ENCODE results near the gene PYGL. TPM values are rescaled to one million over a fixed set of nuclear protein-coding genes. Genes with fewer than 3 reads are reported as not detected.

PYGL gene
- 135 to 189 TPM (median 166 TPM) in 5 replicates for total RNA-seq (2022; extraction: Qiagen RNA extraction; ENCODE audit: low read depth)

DNA sequence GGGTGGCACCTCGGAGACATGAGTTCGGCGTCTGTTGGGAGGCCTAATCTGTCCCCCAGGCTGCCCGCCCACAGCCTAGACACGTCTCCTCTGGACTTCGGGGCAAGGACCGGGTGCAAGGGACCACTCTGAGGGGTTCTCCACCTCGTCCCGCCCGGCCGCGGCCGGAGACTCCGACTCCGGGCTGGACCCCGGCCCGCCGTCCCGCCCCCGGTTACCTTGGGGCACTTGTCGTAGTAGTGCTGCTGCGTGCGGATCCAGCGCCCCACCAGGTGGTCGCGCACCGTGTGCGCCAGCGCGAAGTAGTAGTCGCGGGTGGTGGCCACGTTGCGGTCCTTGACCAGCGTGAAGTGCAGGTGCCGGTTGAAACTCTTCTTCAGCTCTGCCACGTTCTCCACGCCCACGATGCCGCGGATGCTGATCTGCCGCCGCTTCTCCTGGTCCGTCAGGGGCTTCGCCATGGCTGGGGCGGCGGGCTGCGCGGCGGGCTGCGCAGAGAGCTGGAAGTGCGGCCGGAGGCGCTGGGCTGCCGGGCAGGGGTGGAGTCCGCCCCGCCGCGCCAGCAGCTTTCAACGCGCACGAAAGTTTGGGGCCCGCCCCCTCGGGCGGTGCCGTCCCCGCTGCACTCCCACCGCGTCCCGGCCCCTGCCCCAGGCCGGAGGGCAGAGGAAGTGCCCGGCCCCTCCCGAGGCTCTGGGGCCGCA, at the start of gene PYGL:
TSS of gene PYGL (minus strand) at position 541 of the 704 bp plus-strand sequence. CDS start at position 461, 80 bp downstream.

GRCh38 chr14:50871914-50872732, 72.2 kb downstream of the PYGL start, which contains the start of gene ABHD12B:
Gene ABHD12B (plus strand): TSS chr14:50872053. CDS start chr14:50872175, 122 bp downstream.

Other genes starting within 250 kb of the PYGL start
- 11.1 to 18.0 TPM (median 15.5 TPM) in 5 replicates for gene NIN, start 113.3 kb downstream of the PYGL start, total RNA-seq (2022; extraction: Qiagen RNA extraction; ENCODE audit: low read depth)
- gene ABHD12B, start 72.4 kb downstream of the PYGL start, total RNA-seq (2022; extraction: Qiagen RNA extraction; ENCODE audit: low read depth): not detected in 5 replicates
- gene TRIM9, start 150.6 kb upstream of the PYGL start, total RNA-seq (2022; extraction: Qiagen RNA extraction; ENCODE audit: low read depth): 11.0 to 16.4 TPM (median 15.6 TPM) in 5 replicates

All from A549 treated with GW870086 at 1 μM for 4 hours (cell line).